Superior temporal gyrus (tissue), 1 donor: ENCODE measurements around the gene PLA2G5.

ENCODE experiments used
- DNase-seq: peaks from one replicate; pipeline ENCODE4 v3.0.0-alpha.2; 2016; ENCODE audit errors: extremely low spot score

PLA2G5 gene

GRCh38 chr1:20090119-20090518, 20.1 kb downstream of the PLA2G5 start:
- DNase-seq, result no peak

- DNase-seq, result no peak
Measured at GRCh38 chr1:20090641-20091040, 20.6 kb downstream of the PLA2G5 start.

DNA sequence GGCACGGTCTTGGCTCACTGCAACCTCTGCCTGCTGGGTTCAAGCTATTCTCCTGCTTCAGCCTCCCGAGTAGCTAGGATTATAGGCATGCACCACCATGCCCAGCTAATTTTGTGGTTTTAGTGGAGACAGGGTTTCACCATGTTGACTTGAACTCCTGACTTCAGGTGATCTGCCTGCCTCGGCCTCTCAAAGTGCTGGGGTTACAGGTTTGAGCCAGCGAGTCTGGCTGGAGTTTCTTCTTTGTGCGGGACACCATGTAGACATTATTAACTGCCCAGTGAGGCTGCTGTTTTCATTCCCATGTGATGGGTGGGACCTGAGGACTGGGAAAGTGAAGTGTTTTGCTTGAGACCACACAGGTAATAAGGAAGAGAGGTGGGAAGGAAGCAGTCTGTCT, 23.3 kb downstream of the PLA2G5 start:
- no peak for DNase-seq

DNA sequence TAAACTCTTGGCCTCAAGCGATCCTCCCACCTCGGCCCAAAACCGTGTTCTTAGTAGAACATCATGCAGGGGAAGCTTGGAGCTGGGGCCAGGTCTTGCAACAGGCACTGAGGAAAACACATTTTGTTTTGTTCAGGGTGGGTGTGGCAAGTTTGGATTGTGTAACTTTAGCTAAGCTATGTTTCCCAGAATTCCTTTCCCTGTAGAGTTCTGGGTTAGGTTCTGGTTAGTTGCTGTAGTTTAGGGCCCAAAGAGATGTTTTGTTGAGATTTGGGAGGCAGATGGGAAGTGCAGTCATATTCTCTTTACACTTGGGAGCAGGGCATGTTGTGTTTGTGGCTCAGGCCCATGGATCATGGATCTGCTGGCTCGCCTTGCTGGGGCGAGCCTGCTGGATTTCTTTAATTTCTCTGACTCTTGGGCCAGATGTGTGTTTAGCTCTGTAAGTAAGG, 24.0 kb downstream of the PLA2G5 start:
- no peak for DNase-seq

GRCh38 chr1:20095564-20096434, 25.8 kb downstream of the PLA2G5 start:
- no peak for DNase-seq

- DNase-seq, result no peak
Measured at GRCh38 chr1:20096840-20097447, 26.9 kb downstream of the PLA2G5 start.

DNA sequence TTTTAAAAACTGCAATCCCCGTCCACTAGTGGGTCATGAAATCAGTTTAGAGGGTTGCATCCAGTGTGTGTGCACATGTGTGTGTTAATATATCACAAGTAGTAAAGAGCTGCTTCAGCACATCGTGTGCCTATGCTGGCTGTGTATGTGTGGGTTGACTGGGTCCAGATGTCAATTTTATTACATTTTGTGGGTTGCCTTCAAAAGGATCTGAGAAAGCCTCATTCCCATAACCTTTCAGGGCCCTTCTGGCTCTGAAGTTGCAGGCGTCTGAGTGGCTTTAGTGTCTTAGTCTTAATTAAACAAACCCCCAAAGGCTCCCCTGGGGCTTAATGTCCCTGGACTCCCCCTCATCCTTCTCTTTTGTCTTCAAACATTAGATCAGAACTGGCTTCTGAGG, 29.5 kb downstream of the PLA2G5 start:
- no peak for DNase-seq

DNA sequence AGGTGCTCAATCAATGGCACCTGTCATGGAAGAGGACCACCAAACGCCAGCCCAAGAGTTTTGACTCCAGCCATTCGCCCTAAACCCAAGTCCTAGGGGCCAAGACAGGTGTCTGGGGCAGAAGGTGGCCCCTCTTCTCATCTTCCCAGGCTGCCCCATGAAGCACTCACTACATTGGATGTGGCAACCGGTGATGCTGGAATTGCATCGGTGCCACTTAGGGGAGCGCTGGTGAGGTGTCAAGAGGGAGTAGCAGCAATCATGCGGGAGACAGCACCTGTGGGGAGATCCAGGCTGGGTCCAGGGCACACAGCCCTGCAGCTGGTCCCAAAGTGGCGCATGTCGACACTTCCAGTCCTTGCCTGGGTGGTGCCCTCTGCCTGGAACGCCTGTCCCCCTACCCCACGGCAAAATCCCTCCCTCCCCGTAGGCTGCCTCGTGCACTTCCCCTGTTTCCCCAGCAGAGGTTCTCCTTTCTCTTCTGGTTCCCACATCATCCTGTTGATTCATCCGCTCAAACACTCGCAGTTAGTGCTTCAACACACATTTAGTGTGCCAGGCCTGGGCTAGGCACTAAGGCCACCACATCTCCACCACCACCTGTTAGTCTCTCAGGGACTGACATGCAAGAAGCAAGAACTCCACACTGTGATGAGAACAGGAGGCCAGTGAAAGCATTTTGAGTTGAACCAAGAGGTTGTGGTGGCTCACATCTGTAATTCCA, 30.8 kb downstream of the PLA2G5 start:
- DNase-seq, result peak; percentile 42

- no peak for DNase-seq
Measured at GRCh38 chr1:20102875-20103274, 32.9 kb downstream of the PLA2G5 start.

- DNase-seq, result no peak
Measured at GRCh38 chr1:20105856-20106255, 35.9 kb downstream of the PLA2G5 start.

DNA sequence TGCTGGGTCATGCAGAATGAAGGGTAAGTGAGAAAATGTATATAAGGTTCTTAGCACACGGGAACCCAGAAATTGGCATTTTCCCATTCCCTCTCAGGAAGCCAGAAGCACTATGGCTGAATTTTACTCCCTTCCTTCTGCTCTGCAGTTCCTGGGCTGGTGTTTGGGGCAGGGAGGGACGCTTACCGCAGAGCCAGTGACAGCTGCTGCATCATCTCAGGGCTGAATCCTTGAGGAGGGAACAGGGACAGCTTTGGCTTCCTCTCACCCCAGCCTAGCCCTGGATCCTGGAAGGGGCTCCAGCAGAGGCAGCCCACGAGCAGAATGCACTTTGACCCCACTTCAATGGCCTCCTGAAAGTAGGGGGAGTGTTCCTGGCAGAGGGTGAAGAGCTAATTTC, 37.4 kb downstream of the PLA2G5 start:
- DNase-seq, result no peak

- DNase-seq, result no peak
Measured at GRCh38 chr1:20107796-20108195, 37.8 kb downstream of the PLA2G5 start.

DNA sequence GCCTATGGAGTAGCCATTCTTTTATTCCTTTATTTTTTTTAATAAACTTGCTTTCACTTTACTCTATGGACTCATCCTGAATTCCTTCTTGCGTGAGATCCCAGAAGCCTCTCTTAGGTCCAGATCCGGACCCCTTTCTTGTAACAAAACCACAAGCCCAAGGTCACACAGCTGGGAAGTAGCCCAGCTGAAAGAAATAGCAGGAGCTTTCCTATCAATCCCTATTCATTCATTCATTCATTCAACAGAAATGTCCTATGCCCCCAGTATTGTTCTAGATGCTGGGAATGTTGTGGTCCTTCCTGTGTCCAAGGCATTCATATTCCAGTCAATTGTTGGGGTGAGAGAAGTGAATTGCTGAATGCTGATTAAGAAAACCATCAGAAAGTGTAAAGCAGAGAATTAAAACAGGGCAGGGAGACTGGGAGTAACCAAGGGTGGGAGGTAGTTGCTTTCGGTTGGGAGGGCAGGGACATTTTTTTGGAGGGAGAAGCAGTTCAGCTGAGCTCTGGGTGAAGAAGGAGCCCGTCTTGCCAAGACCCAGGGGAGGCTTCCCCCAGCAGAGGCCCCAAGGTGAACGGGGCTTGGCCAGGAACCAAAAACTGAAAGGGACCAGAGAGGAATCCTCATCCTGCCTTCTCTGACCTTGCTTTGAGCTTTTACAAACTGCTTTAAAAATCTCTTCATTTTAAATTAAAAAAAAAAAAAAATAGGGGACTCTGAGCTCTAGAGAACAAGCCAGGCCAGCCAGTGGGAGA, 38.6 kb downstream of the PLA2G5 start:
- DNase-seq, result no peak

DNA sequence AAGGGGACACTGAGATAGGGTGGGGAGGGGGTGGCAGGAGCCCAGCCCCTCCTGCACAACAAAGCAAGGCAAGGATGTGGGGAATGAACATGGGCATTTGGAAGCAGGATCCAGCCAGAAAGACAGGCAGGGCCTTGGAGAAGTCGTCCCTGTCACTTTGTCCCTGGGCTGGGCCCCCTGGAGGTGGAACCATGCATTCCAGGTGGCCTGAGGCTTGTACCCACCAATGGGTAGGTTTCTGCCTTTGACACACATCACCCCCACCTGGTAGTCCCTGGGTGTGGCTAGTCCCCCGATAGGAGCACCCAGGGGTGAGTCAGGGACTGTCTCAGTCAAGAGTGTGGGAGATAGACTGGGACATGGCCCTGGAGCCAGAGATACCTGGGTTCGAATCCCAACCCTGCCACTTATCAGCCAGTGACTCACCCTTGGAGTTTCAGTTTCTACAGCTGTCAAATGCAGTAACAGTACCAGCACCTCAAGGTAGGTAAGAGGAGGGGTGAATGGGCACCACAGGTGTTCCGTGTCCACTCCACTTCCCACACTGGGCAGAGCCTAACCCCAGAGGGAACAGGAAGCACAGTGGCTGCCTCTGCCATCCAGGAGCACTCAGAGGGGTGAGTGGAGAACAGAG, 39.3 kb downstream of the PLA2G5 start:
- no peak for DNase-seq

DNA sequence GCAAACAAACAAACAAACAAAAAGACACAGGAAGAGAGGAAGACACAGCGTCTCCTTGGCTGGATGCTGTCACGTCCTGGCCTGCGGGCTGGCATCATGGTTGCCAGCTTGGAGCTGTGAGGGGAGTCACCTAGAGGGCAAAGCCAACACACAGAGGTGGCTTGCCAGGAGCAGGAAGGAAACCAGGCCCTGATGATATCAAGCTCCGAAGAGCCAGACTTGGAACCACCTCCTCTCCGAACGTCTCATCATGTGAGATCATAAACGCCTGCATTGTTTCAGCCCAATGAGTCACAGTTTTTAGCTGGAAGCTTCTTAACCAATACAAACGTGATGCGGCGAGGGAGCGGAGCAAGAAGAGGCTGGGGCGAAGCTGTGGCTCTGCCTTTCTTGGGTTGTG, 40.7 kb downstream of the PLA2G5 start:
- no peak for DNase-seq

DNA sequence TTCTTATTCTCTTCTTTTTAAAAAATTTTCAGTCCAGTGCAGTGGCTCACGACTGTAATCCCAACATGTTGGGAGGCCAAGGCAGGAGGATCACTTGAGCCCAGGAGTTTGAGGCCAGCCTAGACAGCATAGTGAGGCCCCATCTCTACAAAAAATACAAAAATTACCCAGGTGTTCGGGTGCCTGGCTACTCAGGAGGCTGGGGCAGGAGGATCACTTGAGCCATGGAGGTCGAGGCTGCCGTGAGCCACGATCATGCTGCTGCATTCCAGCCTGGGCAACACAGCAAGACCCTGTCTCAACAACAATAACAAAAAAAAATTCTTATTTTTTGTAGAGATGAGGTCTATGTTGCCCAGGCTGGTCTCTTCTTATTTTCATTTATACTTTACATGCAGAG, 41.5 kb downstream of the PLA2G5 start:
- DNase-seq, result no peak

DNA sequence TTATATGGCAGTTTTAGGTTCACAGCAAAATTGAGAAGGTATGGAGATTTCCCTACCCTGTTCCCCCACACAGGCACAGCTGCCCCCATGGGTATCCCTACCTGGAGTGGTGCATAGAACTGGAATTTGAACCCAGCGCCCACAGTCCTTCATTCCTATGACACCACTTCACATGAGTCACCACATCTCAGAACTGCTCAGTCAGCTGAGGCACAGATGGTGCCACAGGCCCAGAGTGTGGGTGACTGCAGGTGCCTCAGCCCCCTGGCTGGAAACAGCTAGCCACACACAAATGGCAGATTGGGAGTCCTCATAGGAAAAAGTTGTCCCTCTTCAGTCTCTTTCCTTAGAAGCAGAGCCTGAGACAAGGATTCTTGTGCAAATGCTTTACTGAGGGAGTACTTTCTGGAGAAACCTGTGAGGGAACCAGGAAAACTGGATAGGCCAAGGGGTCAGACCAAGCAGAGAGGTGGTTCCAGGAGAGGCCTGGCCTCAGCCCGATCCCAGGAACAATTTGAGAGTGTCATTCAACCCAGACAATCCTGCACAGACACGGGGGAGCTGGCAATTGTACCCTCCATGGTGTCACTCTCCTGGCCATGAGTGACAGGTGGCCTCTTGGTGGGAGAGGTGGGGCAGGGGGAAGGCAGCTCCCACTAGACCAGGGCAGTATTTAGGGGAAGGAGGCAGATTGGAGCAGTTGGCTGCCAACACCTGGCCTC, 42.4 kb downstream of the PLA2G5 start:
- no peak for DNase-seq

- no peak for DNase-seq
Measured at GRCh38 chr1:20114021-20114648, 44.1 kb downstream of the PLA2G5 start.

DNA sequence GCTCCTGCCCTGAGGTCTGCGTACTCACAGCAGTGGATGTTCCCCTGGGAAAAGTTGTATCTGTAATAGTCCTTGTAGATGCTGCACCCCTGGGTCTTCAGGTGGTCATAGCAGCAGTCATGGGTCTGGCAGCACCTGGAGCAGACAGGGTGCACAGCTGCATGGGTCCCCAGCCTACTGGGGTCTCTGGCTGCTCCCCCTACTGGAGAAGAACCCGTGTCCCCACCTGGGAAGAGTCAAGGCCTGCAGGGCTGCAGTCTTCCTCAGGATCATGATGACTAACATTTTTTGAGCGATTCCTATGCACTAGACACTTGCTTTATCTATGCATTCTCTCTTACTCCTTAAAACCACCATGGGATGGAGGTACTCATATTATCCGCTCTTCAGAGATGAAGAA, 45.5 kb downstream of the PLA2G5 start:
- no peak for DNase-seq

GRCh38 chr1:20115916-20116315, 45.9 kb downstream of the PLA2G5 start:
- DNase-seq, result no peak
